GM06990 (cell line): ENCODE results near the gene TOM1L1.

Experiments
- DNase-seq: peaks from one replicate; pipeline ENCODE4 v3.0.0-alpha.2; 2011; ENCODE audit not compliant: insufficient read length; ENCODE audit errors: extremely low read depth
- H3K27me3 ChIP-seq: replicated peaks from 2 replicates; pipeline ENCODE4 v1.6.0; 2011; ENCODE audit warnings: low read length; ENCODE audit not compliant: control insufficient read depth, insufficient read depth
- H3K36me3 ChIP-seq: 2 replicates; pipeline ENCODE4 v1.5.1; 2011; ENCODE audit warnings: low read length; ENCODE audit not compliant: control insufficient read depth, insufficient read depth
- H3K4me3 ChIP-seq: replicated peaks from 2 replicates; pipeline ENCODE4 v1.5.1; 2011; ENCODE audit warnings: low read depth, mild to moderate bottlenecking, control low read depth, low read length
- CTCF ChIP-seq: IDR thresholded peaks from 2 replicates; pipeline ENCODE4 v1.5.1; 2011; ENCODE audit warnings: low read length, control low read depth, mild to moderate bottlenecking, inconsistent platforms; ENCODE audit not compliant: insufficient read depth, poor library complexity, severe bottlenecking

TOM1L1 gene

DNA sequence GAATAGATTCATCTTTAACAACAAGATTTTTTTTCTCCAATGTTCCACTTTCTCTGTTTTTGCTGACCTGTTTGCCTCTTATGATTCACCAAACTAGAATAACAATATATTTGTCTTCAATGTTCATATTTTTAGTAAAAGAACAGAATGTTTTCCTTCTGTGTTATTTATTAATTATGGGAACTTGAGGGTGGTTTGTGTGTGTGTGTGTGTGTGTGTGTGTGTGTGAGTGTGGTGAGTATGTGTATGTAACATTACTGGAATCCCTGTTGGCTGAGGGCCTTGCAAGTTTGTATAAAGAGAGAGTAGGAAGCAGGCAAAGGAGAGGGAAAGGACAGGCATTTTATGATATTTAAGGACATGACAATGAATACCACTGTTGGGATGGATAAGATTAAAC is 81.7 kb downstream of the TOM1L1 start:
- no peak for TF ChIP-seq CTCF
- no peak for DNase-seq
- no peaks in the 10 kb centered on the region for H3K36me3 ChIP-seq
- no peak overlapping the region for H3K4me3 ChIP-seq
- H3K27me3 ChIP-seq: no peaks in the 10 kb centered on the region

- Histone ChIP-seq H3K36me3 (no peaks in the 10 kb centered on the region), H3K4me3 (no peak overlapping the region), H3K27me3 (no peaks in the 10 kb centered on the region)
- no peak for DNase-seq
- no peak for TF ChIP-seq CTCF
Observed at GRCh38 chr17:54983260-54983659, 82.6 kb downstream of the TOM1L1 start.

GRCh38 chr17:54985476-54985875 is 84.8 kb downstream of the TOM1L1 start:
- no peak for DNase-seq
- H3K36me3 ChIP-seq: no peaks in the 10 kb centered on the region
- no peak overlapping the region for H3K4me3 ChIP-seq
- no peaks in the 10 kb centered on the region for H3K27me3 ChIP-seq
- TF ChIP-seq CTCF: no peak

- Histone ChIP-seq H3K36me3 (no peaks in the 10 kb centered on the region), H3K27me3 (no peaks in the 10 kb centered on the region), H3K4me3 (no peak overlapping the region)
- TF ChIP-seq CTCF: no peak
- no peak for DNase-seq
Observed at GRCh38 chr17:54990118-54990517, 89.5 kb downstream of the TOM1L1 start.

- Histone ChIP-seq H3K4me3 (no peak overlapping the region), H3K36me3 (no peaks in the 10 kb centered on the region), H3K27me3 (no peaks in the 10 kb centered on the region)
- no peak for TF ChIP-seq CTCF
- DNase-seq: no peak
Observed at GRCh38 chr17:54991567-54991966, 90.9 kb downstream of the TOM1L1 start.

DNA sequence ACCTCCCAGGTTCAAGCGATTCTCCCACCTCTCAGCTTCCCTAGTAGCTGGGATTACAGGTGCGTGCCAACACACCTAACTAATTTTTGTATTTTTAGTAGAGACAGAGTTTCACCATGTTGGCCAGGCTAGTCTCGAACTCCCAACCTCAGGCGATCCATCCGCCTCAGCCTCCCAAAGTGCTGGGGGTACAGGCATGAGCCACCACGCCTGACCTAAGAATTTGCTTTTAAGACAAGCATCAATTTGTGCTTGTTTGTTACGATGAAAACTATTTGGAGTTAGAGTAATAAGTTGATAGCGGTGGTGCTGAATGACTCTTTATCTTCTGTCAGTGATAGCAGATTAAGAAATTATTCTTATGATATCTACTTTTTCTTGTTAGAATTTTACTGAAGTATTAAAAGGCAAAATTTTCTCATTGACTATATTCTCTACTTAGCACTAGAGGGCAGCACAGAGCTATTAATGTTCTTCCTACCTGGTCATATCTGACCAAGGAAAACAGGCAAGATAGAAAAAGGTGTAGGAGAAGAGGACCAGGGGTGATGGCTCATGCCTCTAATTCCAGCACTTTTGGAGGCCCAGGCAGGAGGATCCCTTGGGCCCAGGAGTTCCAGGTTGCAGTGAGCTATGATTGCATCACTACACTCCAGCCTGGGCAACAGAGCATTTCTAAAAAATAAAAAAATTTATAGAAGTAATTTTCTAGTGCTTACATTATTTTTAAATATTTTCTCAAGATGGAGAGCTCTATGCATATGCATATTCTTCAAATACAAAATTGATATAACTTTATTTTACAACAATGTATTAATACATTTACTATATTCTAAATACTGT is 92.4 kb downstream of the TOM1L1 start:
- no peak for DNase-seq
- Histone ChIP-seq H3K36me3 (no peaks in the 10 kb centered on the region), H3K4me3 (no peak overlapping the region), H3K27me3 (no peaks in the 10 kb centered on the region)
- peak; percentile 42 for TF ChIP-seq CTCF
